ENCODE data around the gene ATG4D.

ATG4D gene

DNA sequence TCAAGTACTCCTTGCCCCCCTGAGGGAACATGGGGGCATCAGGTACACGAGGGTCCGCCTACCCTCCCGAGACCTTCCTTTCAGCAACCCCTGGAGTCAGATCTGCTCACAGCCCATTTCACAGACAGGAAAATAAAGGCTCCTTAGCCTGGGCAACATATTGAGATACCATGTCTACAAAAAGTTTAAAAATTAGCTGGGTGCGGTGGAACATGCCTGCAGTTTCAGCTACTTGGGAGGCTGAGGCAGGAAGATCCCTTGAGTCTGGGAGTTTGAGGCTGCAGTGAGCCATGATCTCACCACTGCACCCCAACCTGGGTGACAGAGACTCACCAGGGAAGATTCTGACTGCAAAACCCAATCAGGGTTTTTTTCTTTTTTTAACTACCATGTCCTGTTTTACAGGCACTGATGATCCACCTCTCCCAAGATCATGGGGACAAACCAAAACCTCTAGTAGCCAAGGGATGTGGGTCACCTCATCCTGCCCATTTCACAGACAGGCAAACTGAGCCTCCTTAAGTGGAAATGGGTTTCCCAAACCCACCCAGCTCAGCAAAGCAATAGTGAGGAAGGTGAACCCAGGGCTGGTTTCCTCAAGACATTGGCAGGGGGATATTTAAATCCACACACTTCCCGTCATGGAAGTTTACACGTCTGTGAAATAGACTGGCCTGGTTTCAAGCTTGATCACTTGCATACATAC, 31.5 kb downstream of the ATG4D start:
- H3K4me3 ChIP-seq (ENCODE audit: low read depth, low read length) = no peak overlapping the region
- no peak for DNase-seq (ENCODE audit: low read depth)
- TF ChIP-seq, protein P1, sequence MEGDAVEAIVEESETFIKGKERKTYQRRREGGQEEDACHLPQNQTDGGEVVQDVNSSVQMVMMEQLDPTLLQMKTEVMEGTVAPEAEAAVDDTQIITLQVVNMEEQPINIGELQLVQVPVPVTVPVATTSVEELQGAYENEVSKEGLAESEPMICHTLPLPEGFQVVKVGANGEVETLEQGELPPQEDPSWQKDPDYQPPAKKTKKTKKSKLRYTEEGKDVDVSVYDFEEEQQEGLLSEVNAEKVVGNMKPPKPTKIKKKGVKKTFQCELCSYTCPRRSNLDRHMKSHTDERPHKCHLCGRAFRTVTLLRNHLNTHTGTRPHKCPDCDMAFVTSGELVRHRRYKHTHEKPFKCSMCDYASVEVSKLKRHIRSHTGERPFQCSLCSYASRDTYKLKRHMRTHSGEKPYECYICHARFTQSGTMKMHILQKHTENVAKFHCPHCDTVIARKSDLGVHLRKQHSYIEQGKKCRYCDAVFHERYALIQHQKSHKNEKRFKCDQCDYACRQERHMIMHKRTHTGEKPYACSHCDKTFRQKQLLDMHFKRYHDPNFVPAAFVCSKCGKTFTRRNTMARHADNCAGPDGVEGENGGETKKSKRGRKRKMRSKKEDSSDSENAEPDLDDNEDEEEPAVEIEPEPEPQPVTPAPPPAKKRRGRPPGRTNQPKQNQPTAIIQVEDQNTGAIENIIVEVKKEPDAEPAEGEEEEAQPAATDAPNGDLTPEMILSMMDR (conservative IDR thresholded peaks at IDR 0.05; ENCODE audit: low read depth, low read length) = no peak

DNA sequence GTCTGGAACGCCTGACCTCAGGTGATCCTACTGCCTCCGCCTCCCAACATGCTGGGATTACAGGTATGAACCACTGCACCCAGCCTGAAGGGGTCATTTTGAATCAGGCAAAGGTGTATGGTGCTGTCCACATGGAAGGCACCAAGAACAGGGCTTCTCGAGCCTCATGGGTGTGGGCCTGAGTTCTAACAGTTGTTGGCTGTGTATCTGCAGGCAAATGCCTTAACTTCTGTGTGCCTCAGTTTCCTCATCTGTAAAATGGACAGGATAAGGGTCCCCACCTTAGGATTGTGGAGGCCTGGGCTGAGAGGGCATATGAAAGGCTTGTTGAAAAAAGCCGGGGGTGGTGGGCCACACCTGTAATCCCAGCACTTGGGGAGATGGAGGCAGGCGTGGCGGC, 34.2 kb downstream of the ATG4D start:
- DNase-seq (ENCODE audit: low read depth) = no peak
- TF ChIP-seq, protein P1 (conservative IDR thresholded peaks at IDR 0.05; ENCODE audit: low read depth, low read length) = no peak
- H3K4me3 ChIP-seq (ENCODE audit: low read depth, low read length) = no peak overlapping the region

DNA sequence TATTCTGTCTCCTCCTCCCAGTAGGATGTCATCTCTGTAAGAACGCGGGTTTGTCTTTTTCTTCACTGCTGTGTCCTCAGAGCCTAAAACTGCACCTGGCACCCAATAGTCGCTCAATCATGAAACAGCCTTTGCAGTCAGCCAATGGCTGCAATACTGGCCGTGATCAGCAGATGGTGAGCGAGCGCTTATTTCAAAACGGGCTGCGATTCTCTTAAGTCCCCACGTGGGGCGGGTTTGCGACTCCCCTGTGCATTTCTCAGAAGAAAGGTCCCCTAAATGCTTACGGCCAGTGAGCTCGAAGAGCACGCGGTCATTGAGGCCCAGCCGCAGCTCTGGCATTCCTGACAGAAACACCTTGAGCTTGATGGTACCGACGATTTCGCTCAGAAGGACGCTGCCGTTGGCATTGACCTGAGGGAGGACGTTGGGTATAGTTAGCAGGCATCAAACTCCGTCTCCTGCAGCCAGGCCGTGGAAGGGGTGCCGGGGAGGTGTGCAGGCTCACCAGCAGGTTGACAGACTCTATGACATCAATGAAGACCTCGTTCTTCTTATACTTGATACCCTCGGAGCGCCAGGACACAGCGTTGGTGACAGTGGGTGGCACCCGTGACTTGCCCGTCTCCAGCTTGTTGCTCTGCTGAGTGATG, 37.4 kb downstream of the ATG4D start:
- no peak overlapping the region for H3K4me3 ChIP-seq (ENCODE audit: low read depth, low read length)
- peak; percentile 96 for DNase-seq (ENCODE audit: low read depth)
- TF ChIP-seq, protein P1 (conservative IDR thresholded peaks at IDR 0.05; ENCODE audit: low read depth, low read length) = peak; percentile 99

DNA sequence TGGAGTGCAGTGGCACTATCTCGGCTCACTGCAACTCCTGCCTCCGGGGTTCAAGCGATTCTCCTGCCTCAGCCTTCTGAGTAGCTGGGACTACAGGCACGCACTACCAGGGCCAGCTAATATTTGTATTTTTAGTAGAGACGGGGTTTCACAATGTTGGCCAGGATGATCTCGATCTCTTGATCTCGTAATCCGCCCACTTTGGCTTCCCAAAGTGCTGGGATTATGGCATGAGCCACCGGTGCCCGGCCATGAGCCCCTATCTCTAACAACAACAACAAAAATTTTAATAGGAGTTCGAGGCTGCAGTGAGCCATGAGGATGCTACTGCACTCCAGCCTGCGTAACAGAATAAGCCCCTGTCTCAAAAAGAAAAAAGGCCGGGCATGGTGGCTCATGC, 38.4 kb downstream of the ATG4D start:
- TF ChIP-seq, protein P1 (conservative IDR thresholded peaks at IDR 0.05; ENCODE audit: low read depth, low read length) = no peak
- no peak overlapping the region for H3K4me3 ChIP-seq (ENCODE audit: low read depth, low read length)
- DNase-seq (ENCODE audit: low read depth) = no peak

DNA sequence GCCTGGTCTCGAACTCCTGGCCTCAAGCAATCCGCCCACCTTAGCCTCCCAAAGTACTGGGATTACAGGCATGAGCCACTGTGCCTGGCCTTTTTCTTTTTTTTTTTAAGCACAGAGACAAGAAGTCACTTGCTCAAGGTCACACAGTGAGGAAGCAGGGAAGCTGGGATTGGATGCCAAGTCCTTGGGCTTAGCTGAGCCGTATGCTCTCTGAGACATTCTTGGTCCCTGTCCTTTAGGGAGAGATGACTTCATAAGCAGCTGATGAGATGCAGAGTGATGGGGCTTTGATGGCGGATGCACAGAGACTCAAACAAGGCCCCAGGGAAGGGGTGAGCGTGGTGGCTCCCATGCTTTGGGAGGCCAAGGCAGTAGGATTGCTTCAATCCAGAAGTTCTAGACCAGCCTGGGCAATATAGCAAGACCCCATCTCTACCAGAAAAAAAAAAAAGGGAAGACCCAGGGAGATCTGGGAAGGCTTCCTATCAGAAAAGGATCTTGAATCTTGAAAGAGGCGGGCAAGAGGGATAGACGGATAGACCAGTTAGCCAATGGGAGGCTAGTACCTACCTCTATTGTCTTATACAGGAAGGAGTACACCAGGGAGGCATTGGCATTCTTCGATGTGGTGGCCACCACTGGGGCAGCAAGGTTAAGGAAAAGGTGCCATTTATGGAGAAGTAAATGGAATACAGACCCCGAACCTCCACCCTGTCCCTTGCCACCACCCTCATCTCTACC, 39.5 kb downstream of the ATG4D start:
- no peak overlapping the region for H3K4me3 ChIP-seq (ENCODE audit: low read depth, low read length)
- TF ChIP-seq, protein P1 (conservative IDR thresholded peaks at IDR 0.05; ENCODE audit: low read depth, low read length) = no peak
- DNase-seq (ENCODE audit: low read depth) = no peak

DNA sequence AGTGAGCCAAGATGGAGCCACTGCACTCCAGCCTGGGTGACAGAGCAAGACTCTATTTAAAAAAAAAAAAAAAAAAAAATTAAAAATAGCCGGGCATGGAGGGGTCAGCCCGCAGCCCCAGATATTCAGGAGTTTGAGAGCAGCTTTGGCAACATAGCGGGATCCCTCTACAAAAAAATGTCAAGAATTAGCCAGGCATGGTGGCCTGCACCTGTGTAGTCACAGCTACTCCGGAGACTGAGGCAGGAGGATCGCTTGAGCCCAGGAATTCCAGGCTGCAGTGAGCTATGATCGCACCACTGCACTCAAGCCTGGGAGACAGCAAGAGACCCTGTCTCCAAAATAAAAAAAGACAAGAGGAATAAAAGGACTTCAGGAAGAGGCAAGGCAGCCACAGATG, 42.7 kb downstream of the ATG4D start:
- DNase-seq (ENCODE audit: low read depth) = no peak
- no peak overlapping the region for H3K4me3 ChIP-seq (ENCODE audit: low read depth, low read length)

More for the DNA sequence above, 42.7 kb downstream of the ATG4D start:
- TF ChIP-seq, protein P1 (conservative IDR thresholded peaks at IDR 0.05; ENCODE audit: low read depth, low read length) = no peak
